HG02571 (cell line): ENCODE results near the gene RASSF9.

Experiments used
- ATAC-seq: cut with Tn5 transposase; IDR thresholded peaks from one replicate; pipeline ENCODE4 v1.9.1; 2021; ENCODE audit warnings: mild to moderate bottlenecking, moderate library complexity; ENCODE audit not compliant: unreplicated experiment

The RASSF9 gene

DNA sequence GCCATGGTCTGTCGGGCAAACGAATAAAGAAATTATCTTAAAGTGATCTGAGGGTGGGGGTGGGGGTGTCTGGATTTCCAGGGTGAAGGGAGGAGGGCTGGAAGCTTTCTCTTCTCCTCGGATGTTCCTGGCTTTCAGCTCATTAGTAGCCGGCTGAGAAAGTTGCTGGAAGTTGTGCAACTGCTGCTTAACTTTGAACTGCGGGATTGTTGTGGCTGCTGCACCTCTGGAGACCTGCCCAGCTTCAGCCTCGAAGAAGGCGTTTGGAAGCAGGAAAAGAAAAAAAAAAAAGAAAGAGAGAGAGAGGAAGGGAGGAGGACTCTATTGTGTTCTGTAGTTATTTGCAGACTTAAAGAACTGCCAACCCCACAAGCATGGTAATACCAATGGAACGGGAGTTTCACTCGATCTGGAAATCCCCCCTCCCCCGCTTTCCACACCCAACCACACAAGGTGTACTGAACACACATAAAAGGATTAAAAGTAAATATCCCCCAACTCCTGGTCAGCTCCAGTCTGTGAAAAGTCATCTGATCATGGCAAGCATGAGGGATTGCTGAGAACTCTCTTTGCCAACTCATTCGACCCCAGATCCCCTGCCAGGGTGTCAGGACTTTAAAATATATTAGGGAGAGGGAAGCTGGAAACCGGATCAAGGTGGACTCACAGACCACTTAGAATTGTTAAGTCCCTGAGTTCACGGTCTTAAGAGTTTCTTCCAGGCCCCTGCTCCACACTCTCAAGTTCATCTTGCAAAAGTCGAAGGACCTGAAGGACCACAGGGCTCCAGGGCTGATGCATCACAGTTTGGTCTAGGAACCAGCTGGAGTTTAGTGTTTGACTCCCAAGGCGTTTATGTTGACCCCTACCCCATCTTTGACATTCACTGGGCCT, at the start of gene RASSF9:
TSS of gene RASSF9 (minus strand) at position 213 of the 894 bp plus-strand sequence. CDS start at position 5, 208 bp downstream.
- ATAC-seq = no peak

- ATAC-seq = no peak
Measured at GRCh38 chr12:85883763-85884162, 47.6 kb upstream of the RASSF9 start.

GRCh38 chr12:85877459-85877858, 41.2 kb upstream of the RASSF9 start:
- ATAC-seq = no peak

DNA sequence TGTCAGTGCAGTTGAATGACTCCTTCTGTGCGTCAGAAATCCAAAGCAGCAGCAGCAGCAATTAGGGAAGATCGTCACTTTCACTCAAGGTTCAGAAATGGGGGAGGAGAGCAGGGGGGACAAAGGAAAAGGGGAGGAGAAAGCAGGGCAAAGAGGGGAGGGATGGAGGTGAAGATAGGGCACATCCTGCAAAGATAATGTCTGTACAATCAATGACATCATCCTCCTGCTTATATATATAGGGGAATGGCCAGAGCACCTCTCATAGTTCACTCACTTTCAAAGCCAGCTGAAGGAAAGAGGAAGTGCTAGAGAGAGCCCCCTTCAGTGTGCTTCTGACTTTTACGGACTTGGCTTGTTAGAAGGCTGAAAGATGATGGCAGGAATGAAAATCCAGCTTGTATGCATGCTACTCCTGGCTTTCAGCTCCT, 37.8 kb upstream of the RASSF9 start, which contains the start of gene NTS:
TSS of gene NTS (plus strand) at position 265 of the 431 bp plus-strand sequence. CDS start at position 374, 109 bp downstream.
- ATAC-seq = peak; percentile 72

- peak; percentile 79 for ATAC-seq
Measured at GRCh38 chr12:85872497-85873091, 36.4 kb upstream of the RASSF9 start.

DNA sequence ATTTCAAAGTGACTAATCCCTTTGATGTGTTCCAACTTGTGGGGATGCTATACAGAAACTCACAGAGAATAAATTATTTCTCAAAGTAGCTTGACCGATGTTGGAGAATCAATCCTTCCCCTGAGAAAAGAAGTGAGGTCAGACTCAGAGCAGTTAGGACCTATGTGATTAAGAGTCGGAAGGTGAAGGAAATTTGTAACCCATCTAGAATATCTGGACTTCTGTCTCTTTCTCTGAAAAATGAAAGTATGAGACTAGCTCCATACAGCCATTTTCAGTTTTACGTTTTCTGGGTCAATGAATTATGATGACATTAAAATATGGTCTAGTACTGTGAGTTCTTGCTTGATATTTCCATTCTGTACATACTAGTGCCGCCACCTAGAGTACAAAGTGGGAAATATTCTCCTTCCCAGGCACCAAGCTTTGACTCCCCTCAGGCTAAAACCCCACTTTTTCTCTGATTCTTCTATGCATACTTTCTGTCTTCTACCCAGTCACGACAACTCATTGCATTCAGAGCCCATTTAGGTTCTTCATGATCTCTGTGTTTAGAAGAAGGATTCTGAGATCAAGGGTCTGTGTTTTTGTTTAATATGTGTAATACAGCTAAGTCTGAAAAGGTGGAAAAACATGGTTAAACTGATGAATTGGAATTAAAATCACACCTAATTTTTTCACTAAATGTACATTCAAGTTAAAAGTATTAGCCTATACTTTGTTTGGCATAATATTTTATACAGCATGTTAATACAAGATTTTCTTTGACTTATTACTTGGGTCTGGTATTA, 31.0 kb upstream of the RASSF9 start:
- ATAC-seq = peak; percentile 86

DNA sequence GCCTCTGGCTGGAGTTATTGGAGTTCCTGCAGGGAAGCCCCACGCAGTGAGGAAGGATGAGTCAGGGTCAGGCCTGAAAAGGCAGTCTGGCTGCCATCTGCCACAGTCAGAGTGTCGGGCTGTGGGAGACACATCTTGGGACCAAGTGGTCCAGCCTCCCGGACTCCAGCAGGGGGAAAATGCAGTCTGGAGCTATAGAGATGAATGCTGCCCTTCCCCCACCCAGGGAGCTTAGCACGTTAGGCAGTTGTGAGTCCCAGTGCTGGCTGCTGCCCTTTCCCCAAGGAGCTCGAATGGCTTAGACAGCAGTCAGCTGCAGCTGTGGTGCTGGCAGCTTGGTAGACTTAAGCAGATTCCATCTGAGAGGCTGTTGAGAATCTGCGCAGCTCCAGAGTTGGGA, 29.7 kb upstream of the RASSF9 start:
- no peak for ATAC-seq

DNA sequence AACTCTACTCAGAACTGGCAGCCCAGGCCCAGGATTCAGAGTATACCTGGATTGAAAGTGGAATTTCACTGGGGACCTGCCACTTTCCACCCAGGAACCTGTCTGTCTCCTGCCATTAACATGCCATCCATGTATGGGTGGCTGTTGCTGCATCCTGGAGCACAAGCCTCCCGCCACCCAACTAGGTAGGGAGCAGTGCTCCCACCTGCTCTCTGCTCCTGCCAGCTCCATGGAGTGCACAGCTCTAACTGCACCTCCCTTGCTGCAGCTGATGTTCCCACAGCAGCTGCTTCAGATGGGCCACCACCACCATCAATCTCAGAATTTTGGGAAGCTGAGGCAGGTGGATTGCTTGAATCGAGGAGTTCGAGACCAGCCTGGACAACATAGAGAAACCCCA, 20.8 kb upstream of the RASSF9 start:
- ATAC-seq = no peak

DNA sequence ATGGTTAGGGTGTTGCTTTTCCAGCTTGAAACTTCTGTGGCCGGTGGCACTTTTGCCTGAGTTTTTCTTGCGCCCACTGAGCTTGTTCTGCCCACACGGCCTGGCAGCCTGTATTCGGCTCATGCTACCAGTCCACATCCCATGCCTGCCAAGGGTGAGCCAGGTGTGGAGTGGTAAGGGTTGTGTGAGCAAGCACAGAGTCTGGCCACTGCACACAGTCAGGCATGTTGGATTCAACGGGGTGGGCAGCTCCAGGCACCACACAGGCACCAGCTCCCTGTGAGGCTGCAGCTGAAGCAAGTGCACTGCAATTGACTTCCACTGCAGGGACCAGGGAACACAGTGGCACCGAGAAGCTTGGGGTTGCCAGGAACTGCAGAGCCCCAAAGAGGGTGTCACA, 19.1 kb upstream of the RASSF9 start:
- no peak for ATAC-seq

GRCh38 chr12:85849344-85849743, 13.1 kb upstream of the RASSF9 start:
- ATAC-seq = no peak

- no peak for ATAC-seq
Measured at GRCh38 chr12:85843606-85844310, 7.5 kb upstream of the RASSF9 start.

GRCh38 chr12:85835426-85836196, 598 bp downstream of the RASSF9 start:
- ATAC-seq = no peak

GRCh38 chr12:85834378-85834777, 1.8 kb downstream of the RASSF9 start:
- no peak for ATAC-seq

GRCh38 chr12:85833579-85833978, 2.6 kb downstream of the RASSF9 start:
- ATAC-seq = no peak

DNA sequence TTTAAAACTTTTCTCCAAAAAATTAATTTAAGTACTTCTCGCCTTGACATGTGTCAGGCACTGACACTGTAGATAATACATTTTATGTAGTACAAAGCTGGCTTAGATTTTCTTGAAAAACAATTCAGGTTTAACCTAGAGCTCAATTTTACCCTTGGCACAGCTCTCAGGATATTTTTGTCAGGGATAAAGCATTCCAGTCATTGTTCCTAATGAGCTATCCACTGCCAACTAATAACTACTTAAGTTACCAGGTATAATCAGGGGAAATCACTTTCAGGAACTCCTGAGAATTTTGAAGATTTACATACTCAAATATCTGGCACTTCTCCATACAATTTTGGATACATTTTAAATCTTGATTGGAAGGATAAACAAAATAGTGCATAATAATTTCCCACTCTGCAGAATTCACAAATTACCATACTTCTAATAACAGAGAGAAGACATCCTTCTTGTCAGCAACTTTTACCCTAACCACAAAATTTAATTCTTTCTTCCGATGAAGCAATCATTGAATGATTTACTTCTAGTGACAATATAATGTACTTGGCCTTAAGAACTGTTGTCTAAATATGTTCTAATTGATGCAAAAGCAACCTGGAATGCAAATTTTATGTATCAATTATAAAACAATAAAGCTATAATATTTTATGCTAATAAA, 4.8 kb downstream of the RASSF9 start:
- ATAC-seq = no peak

GRCh38 chr12:85829391-85829790, 6.8 kb downstream of the RASSF9 start:
- ATAC-seq = no peak

- no peak for ATAC-seq
Measured at GRCh38 chr12:85828576-85828975, 7.6 kb downstream of the RASSF9 start.

- no peak for ATAC-seq
Measured at GRCh38 chr12:85825746-85826145, 10.5 kb downstream of the RASSF9 start.

- no peak for ATAC-seq
Measured at GRCh38 chr12:85823436-85824180, 12.6 kb downstream of the RASSF9 start.
